Type B pancreatic cell (in vitro differentiated cells): ENCODE measurements around the gene TIMP2. TPM values are rescaled to one million over a fixed set of nuclear protein-coding genes. Genes with fewer than 3 reads are reported as not detected.

Experiments
- DNase-seq: peaks from one replicate; pipeline ENCODE4 v3.0.0; 2021; ENCODE audit warnings: mixed read lengths; ENCODE audit not compliant: unreplicated experiment; ENCODE audit errors: extremely low spot score
- H3K27ac Mint-ChIP-seq: 2 replicates; pipeline ENCODE4 v1.8.0; 2021; ENCODE audit warnings: mild to moderate bottlenecking, mixed read lengths
- H3K27me3 Mint-ChIP-seq: 2 replicates; pipeline ENCODE4 v1.8.0; 2021; ENCODE audit warnings: mixed read lengths
- H3K36me3 Mint-ChIP-seq: 2 replicates; pipeline ENCODE4 v1.8.0; 2021; ENCODE audit warnings: mixed read lengths
- H3K4me1 Mint-ChIP-seq: one replicate; pipeline ENCODE4 v1.8.0; 2021; ENCODE audit warnings: mixed read lengths; ENCODE audit not compliant: unreplicated experiment
- H3K4me3 Mint-ChIP-seq: 2 replicates; pipeline ENCODE4 v1.8.0; 2021; ENCODE audit warnings: mild to moderate bottlenecking, mixed read lengths
- H3K9me3 Mint-ChIP-seq: 2 replicates; pipeline ENCODE4 v1.8.0; 2021; ENCODE audit warnings: mixed read lengths
- CTCF ChIP-seq: fragments of 200-600 bp; sonication (generic); conservative IDR thresholded peaks from 2 replicates; pipeline ENCODE4 v1.5.0; 2021; ENCODE audit warnings: antibody characterized with exemption, mild to moderate bottlenecking
- total RNA-seq: library from RNA; stranded (reverse); gene quantifications from 2 replicates; pipeline ENCODE4 v1.2.1, GENCODE V29; 2021; ENCODE audit warnings: low replicate concordance

Gene TIMP2
- total RNA-seq, 1 donor from 2014 or later, result 125 TPM

GRCh38 chr17:78933959-78934568 is 8.9 kb upstream of the TIMP2 start:
- Mint-ChIP-seq H3K27ac (peak overlapping the region; percentile 85), H3K4me3 (peak overlapping the region; percentile 60), H3K9me3 (no peaks in the 10 kb centered on the region)

GRCh38 chr17:78933025-78933958 is 8.1 kb upstream of the TIMP2 start:
- no peak overlapping the region for H3K4me3 Mint-ChIP-seq
- no peaks in the 10 kb centered on the region for H3K36me3 Mint-ChIP-seq
- H3K9me3 Mint-ChIP-seq, result no peaks in the 10 kb centered on the region
- DNase-seq, result no peak
- H3K27ac Mint-ChIP-seq, result peak overlapping the region; percentile 85
- H3K4me1 Mint-ChIP-seq, result peaks cover 26% of the 10 kb centered on the region
- TF ChIP-seq CTCF, result no peak
- no peaks in the 10 kb centered on the region for H3K27me3 Mint-ChIP-seq

More at GRCh38 chr17:78933959-78934568, 8.9 kb upstream of the TIMP2 start:
- peak; percentile 84 for DNase-seq
- Mint-ChIP-seq H3K36me3 (no peaks in the 10 kb centered on the region), H3K27me3 (no peaks in the 10 kb centered on the region), H3K4me1 (peaks cover 26% of the 10 kb centered on the region)
- no peak for TF ChIP-seq CTCF

- Mint-ChIP-seq H3K4me3 (no peak overlapping the region), H3K4me1 (peaks cover 30% of the 10 kb centered on the region), H3K27me3 (no peaks in the 10 kb centered on the region), H3K9me3 (no peaks in the 10 kb centered on the region), H3K36me3 (no peaks in the 10 kb centered on the region), H3K27ac (no peak overlapping the region)
- TF ChIP-seq CTCF, result no peak
- no peak for DNase-seq
These were observed 5.0 kb upstream of the TIMP2 start for GRCh38 chr17:78929908-78930775.

- peaks cover under 1% of the 10 kb centered on the region for H3K36me3 Mint-ChIP-seq
- H3K27ac Mint-ChIP-seq, result peak overlapping the region; percentile 39
- H3K4me3 Mint-ChIP-seq, result peak overlapping the region; percentile 74
- H3K9me3 Mint-ChIP-seq, result no peaks in the 10 kb centered on the region
- DNase-seq, result no peak
- H3K4me1 Mint-ChIP-seq, result peaks cover 37% of the 10 kb centered on the region
- no peak for TF ChIP-seq CTCF
- no peaks in the 10 kb centered on the region for H3K27me3 Mint-ChIP-seq
These were observed 722 bp upstream of the TIMP2 start for GRCh38 chr17:78925662-78926555.
